Nucleus accumbens (tissue), 56 donors: ENCODE data around the gene MIEN1.
"Not testable (repeated sequence)": the region's sequence is repeated elsewhere in the genome, so short reads cannot be mapped to it uniquely, and the experiment has no call there.

Experiments
- DNase-seq, 56 donors: peaks; one replicate each; lab custom pipeline; 2025; lab: John Stamatoyannopoulos, UW

The MIEN1 gene

DNA sequence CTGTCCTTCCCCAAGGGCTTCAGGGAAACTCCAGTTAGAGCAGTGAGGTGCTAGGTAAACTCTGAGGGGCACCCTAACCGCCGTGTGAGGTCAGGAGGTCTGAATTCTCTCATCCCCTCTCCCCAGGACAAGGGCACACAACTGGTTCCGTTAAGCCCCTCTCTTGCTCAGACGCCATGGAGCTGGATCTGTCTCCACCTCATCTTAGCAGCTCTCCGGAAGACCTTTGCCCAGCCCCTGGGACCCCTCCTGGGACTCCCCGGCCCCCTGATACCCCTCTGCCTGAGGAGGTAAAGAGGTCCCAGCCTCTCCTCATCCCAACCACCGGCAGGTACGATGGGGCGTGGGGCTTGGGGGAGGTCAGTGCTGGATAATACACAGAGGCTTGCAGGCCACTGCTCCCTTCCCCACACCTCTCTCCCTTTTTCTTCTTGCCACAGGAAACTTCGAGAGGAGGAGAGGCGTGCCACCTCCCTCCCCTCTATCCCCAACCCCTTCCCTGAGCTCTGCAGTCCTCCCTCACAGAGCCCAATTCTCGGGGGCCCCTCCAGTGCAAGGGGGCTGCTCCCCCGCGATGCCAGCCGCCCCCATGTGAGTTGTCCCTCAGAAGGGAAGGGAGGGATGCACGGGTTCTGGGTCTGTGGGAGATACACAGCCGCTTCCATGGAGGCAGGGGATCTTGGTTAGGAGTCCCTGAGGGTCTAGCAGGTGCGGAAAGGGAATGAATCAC lies 12.0 kb upstream of the MIEN1 start:
- DNase-seq: no peak

DNA sequence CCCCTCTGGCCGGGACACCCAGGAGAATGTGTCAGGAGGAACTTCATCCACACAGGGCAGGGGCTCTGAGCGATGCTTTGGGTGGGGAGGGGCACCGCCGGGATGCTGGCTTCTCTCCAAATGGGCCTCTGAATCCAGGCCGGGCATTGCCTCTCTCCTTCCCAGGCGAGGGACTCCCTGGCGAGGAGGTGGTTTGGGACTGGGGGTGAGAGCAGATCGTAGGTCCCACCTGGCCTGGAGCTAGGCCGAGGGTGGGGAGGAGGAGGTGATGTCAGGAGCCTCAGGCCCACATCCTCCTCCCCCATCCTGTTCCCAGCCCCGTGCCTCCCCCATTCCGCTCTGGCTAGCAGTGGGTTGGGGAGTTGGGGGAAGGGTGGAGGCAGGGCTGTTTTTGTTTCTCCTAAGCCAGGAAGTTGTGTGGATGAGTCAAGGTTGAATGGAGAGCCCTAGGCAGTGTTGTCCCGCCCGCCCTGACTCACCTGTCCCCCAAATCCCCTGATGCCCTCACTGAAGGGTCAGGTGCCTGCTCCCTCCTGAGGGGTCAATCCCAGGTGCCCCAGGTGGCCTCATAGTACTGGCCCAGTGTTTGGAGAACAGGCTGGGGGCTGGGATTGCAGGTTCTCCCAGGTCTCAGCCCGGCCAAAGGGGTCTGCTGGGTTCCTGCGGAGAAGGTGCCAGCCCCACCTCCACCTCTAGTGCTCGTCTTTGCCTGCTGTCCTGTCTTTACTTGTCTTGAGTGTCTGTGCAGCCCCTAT lies 10.2 kb upstream of the MIEN1 start:
- no peak for DNase-seq

DNA sequence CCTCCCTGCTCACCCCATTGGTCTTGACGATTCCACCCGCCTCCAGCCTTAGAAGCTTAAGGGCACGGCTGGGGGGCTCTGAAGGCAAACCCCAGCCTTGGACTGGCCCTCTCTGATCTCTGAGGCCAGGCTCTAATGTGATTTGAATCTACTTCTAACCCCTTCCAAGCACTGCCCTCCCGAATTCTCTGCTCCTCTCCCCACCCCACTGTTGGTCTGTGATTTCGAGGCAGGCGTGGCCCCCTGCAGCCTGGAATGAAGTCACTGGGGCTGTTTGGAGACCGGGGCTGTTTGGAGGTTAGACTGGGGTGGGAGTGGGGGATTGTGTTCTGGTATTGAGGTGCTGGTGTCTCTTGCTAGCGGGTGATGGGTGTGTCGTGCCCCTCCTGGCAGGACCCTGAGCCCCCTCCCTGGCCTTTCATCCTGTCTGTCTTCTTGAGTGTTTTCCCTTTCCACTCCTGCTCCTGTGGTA lies 9.6 kb upstream of the MIEN1 start:
- DNase-seq: no peak

DNA sequence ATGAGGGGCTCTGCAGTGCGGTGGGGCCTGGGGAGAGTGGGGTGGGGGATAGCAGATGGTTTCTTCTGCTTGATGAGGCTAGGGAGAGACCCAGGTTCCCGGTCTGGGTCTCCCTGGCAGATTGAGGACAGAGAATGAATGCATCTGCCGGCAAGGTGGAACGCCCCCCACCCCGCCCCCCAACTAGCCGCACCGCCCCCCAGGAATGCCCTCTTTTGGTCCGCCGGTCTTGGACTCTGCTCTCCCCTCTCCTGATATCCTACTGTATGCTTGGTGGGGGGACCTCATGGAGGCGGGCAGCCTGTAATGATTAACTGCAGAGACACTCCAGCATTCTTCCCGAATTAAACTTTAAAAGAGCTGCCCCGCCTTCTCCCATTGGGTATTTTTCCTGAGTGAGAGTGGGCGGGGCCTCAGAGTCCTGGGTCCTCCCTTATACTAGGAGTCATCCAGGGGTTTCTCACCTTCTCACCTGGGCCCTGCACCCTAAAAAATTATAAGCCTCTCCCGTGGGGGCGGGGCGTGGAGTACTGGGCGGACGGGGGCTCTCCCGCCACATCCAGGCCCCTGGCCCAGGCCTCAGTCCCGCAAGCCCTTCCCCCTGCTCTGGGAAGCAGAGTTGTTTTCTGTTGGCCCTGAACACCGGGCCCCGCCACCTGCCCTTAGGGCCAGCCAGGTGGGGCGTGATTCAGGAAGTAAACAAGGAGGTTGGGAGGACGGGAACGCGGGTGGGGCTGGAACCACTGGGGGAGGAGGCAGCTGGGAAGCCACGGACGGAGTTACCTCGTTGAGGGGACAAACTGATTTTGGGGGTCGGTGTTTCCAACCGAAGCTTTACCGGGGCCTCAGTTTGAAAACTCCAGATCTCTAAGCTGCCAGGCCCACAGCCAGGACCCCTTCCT lies 8.9 kb upstream of the MIEN1 start:
- DNase-seq: no peak

DNA sequence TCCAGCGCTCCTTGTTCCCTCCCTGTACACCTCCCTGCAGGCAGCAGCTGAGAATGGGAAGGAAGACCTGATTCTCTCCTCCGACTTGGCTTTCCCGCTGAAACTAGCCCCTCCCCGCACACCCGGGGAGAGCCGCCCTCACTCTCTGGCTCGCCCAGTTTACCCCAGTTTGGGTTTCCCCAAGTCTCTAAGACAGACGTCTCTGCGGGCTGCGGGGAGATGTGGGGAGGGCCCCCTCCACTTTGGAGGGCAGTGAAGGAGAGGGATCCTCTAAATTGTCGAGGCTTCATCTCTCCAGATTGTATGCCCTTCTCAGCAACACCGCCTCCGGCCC lies 8.2 kb upstream of the MIEN1 start:
- DNase-seq: no peak

DNA sequence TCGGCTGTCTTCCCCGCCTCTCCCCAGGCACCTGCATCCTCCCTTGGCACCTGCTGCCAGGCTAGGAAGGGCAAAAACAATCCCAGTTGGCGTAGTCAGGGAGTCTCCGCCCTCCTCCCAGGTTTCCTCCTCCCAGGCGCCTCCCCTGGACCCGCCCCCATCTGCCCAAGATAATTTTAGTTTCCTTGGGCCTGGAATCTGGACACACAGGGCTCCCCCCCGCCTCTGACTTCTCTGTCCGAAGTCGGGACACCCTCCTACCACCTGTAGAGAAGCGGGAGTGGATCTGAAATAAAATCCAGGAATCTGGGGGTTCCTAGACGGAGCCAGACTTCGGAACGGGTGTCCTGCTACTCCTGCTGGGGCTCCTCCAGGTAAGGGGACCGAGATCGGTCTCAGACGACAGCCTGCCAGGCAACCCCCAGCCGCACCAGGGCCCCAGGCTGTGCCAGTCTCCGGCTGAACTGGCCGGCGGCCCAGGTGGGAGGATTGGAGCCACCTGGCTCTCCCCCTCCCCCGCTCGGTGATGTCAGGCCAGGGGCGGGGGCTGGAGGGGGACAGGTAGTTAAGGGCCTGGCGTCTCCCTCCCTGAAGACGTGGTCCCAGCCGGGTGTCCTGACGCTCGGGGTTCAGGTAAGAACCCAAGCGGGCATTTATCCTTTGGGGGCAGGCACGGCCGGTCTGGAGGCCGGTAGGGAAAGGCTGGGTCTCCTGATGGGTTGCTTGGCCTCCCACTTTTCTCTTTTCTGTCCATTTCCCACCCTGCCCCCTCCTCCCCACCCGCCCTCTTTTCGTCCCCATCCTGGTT lies 7.6 kb upstream of the MIEN1 start, which contains the start of gene GRB7:
Gene GRB7, plus strand, starts transcription at position 179 of the 808 bp plus-strand sequence. CDS start 4,364 bp downstream, outside the sequence.
- peak in 2 of 56 donors; percentile 12 to 44 for DNase-seq

DNA sequence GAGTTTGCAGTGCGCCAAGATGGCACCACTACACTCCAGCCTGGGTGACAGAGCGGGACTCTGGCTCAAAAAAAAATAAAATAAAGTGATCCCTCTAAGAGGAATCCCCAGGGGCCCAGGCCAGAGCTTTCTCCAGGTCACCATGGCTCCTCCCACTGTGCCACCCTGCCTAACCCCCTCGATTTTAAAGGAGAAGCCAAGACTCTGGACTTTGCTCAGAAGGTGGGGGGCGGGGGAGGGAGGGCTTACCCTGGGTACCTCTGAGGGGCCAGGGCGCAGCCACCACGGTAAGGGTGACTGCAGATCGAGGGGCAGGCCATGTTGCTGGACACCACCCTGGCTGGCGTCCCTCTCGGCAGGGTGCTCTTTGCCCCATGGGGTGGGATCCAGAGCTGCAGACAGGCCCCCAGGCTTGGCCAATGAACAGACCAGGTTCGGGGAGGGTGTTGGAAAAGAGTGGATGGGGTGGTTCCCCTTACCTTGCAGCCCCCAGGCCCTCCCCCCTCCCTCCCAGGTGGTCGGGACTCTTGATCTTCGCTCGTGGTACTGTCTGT lies 7.0 kb upstream of the MIEN1 start:
- no peak for DNase-seq

DNA sequence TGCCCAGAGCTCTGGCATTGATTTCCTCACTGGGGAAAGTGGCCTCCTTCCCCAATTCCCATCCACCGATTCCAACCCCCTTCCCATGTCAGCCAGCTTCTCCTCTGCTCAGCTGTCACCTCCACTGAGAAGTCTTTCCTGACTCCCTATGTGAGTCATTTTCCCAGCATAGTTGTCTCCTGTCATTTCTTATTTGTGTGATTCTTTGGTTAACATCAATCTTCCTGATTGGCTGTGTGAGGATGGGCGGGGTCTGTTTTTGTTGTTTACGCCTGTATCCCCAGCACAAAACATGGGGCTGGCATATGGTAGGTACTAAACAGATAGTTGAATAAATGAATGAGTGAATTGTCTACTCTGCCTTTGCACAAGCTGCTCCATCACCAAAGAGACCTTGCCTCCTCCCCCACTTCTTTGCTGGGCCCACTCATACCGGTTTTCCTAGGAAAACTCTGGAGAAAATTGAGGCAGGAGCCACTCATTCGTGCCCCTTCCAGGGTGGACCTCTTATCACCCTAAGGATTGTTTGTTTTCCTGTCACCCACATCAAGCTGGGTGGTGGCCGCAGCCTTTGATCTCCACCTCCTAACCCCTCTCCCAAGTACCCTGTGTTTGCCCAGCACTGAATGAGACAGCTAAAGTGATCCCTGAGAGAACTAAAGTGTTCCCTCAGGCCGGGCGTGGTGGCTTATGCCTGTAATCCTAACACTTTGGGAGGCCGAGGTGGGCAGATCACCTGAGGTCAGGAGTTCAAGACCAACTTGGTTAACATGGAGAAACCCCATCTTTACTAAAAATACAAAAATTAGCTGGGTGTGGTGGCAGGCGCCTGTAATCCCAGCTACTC lies 6.2 kb upstream of the MIEN1 start:
- no peak for DNase-seq

- DNase-seq: no peak
These were observed 5.5 kb upstream of the MIEN1 start for GRCh38 chr17:39735882-39736281.

- no peak for DNase-seq
These were observed 2.3 kb upstream of the MIEN1 start for GRCh38 chr17:39732586-39732985.

- DNase-seq: no peak
These were observed 966 bp downstream of the MIEN1 start for GRCh38 chr17:39729280-39729851.

DNA sequence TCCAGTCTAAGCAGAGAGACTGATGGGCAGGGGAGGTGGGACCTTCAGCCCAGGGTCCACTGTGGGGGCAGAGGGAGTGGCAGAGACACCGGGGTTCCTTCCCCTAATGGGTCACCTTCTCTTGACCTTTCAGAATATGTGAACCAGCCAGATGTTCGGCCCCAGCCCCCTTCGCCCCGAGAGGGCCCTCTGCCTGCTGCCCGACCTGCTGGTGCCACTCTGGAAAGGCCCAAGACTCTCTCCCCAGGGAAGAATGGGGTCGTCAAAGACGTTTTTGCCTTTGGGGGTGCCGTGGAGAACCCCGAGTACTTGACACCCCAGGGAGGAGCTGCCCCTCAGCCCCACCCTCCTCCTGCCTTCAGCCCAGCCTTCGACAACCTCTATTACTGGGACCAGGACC lies 2.8 kb downstream of the MIEN1 start:
- DNase-seq: no peak

GRCh38 chr17:39726617-39727016 lies 3.7 kb downstream of the MIEN1 start:
- DNase-seq: no peak

DNA sequence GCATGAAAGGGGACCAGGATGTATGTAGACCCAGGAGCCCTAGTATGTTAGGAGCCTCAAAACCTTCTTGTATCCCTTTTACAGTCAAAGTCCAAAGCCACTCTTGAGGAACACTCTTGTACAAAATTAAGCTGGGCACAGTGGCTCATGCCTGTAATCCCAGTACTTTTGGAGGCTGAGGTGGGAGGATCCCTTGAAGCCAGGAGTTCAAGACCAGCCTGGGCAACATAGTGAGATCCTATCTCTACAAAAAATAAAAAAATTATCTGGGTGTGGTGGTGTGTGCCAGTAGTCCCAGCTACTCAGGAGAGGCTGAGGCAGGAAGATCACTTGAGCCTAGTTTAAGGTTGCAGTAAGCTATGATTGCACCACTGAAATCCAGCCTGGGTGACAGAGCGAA lies 4.4 kb downstream of the MIEN1 start:
- DNase-seq: not testable (repeated sequence)

DNA sequence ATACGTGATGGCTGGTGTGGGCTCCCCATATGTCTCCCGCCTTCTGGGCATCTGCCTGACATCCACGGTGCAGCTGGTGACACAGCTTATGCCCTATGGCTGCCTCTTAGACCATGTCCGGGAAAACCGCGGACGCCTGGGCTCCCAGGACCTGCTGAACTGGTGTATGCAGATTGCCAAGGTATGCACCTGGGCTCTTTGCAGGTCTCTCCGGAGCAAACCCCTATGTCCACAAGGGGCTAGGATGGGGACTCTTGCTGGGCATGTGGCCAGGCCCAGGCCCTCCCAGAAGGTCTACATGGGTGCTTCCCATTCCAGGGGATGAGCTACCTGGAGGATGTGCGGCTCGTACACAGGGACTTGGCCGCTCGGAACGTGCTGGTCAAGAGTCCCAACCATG lies 5.6 kb downstream of the MIEN1 start:
- no peak for DNase-seq

- DNase-seq: no peak
These were observed 7.1 kb downstream of the MIEN1 start for GRCh38 chr17:39722965-39723848.

GRCh38 chr17:39722104-39722503 lies 8.2 kb downstream of the MIEN1 start:
- DNase-seq: no peak
